HepG2 (cell line): ENCODE data around the gene SOWAHB. TPM values are rescaled to one million over a fixed set of nuclear protein-coding genes. Genes with fewer than 3 reads are reported as not detected.

Experiments
- ATAC-seq: fragments of 200-7000 bp; cut with Tn5 transposase; 3 replicates; pipeline ENCODE4 v1.9.1; 2020; ENCODE audit warnings: mild to moderate bottlenecking, moderate library complexity
- BruUV-seq: library from RNA; stranded (reverse); fragments of 400-500 nt; replicated peaks from 2 replicates; lab custom pipeline; 2021; lab: Mats Ljungman, UMichigan
- CTCF ChIA-PET: fragments of 300-600 bp; formaldehyde crosslinking; extraction: SDS; loops from one replicate; lab custom pipeline; 2021; ENCODE audit warnings: low total read pairs, inconsistent platforms, low intra/inter-chr PET ratio; lab: Yijun Ruan, JAX
- POLR2A ChIA-PET: fragments of 350-600 bp; sonication (Branson Sonifier 250); formaldehyde crosslinking; loops from one replicate; lab custom pipeline; 2020; ENCODE audit warnings: antibody characterized with exemption, inconsistent platforms; lab: Yijun Ruan, JAX
- DNase-seq: peaks from one replicate; pipeline ENCODE4 v3.0.0-alpha.2; 2015; ENCODE audit warnings: low spot score
- FAIRE-seq: peaks from 3 replicates; lab custom pipeline; 2011; peaks lifted over from hg19 to GRCh38; lab: Jason Lieb, UNC
- H2AFZ ChIP-seq: one replicate; pipeline ENCODE4 v1.6.1; 2011; ENCODE audit warnings: low read length, inconsistent platforms
- H3K27ac ChIP-seq: fragments of 300-600 bp; 3 replicates; pipeline ENCODE4 v1.8.0; 2011; ENCODE audit warnings: mixed run types, mild to moderate bottlenecking, mixed read lengths, low read length, inconsistent platforms; ENCODE audit not compliant: insufficient read depth; ENCODE audit errors: extremely low read length
- H3K27me3 ChIP-seq, 2 experiments: fragments of 200-600 bp in 1 of 2; 2 replicates in 1 of 2; 3 replicates in 1 of 2; pipeline versions ENCODE4 v1.6.0 to v1.8.0; 2011; ENCODE audit warnings: low read length in 2 of 2, mild to moderate bottlenecking in 2 of 2, moderate library complexity in 2 of 2, inconsistent platforms in 1 of 2; ENCODE audit not compliant: insufficient read depth in 2 of 2, control insufficient read depth in 1 of 2
- H3K36me3 ChIP-seq, 2 experiments: fragments of 200-600 bp in 1 of 2; replicated peaks in 1 of 2; 2 replicates in 1 of 2; 3 replicates in 1 of 2; pipeline versions ENCODE4 v1.5.1 to v1.8.0; 2011; ENCODE audit warnings: low read length in 2 of 2, inconsistent platforms in 1 of 2; ENCODE audit not compliant: insufficient read depth in 2 of 2, control insufficient read depth in 1 of 2
- H3K4me1 ChIP-seq: 2 replicates; pipeline ENCODE4 v1.5.1; 2012; ENCODE audit warnings: low read length, inconsistent platforms; ENCODE audit not compliant: insufficient read depth
- H3K4me2 ChIP-seq: 2 replicates; pipeline ENCODE4 v1.6.0; 2011; ENCODE audit warnings: low read depth, low read length, inconsistent platforms
- H3K4me3 ChIP-seq, 3 experiments: fragments of 200-600 bp in 1 of 3; sonication (generic), shearing (Covaris generic) in 1 of 3; replicated peaks in 1 of 3; 2 replicates each; pipeline ENCODE4 v1.5.1; 2011 to 2016; ENCODE audit warnings: low read length in 3 of 3, inconsistent platforms in 2 of 3, low read depth in 2 of 3, mild to moderate bottlenecking in 2 of 3, control low read depth in 1 of 3, mixed read lengths in 1 of 3; ENCODE audit not compliant: insufficient read depth in 1 of 3
- H3K79me2 ChIP-seq: one replicate; pipeline ENCODE4 v1.6.1; 2011; ENCODE audit warnings: low read length, inconsistent platforms; ENCODE audit not compliant: insufficient read depth
- H3K9ac ChIP-seq: 2 replicates; pipeline ENCODE4 v1.6.0; 2011; ENCODE audit warnings: mild to moderate bottlenecking, low read depth, low read length, inconsistent platforms; ENCODE audit not compliant: insufficient read depth
- H3K9me3 ChIP-seq: 2 replicates; pipeline ENCODE4 v1.5.1; 2012; ENCODE audit warnings: mild to moderate bottlenecking, low read length
- H4K20me1 ChIP-seq: 2 replicates; pipeline ENCODE4 v1.6.0; 2011; ENCODE audit warnings: inconsistent platforms, mild to moderate bottlenecking, low read length, moderate library complexity; ENCODE audit not compliant: insufficient read depth
- BCL3 ChIP-seq: sonication (generic); formaldehyde crosslinking; IDR thresholded peaks from 2 replicates; pipeline ENCODE4 v1.5.1; 2020; ENCODE audit warnings: mild to moderate bottlenecking, missing genetic modification reagents, moderate library complexity
- DNMT3B ChIP-seq: conservative IDR thresholded peaks from 2 replicates; pipeline ENCODE4 v1.6.1; 2016; ENCODE audit warnings: missing biosample characterization, control low read depth
- DR1 ChIP-seq: sonication (generic); formaldehyde crosslinking; IDR thresholded peaks from 2 replicates; pipeline ENCODE4 v1.8.0; 2021; ENCODE audit warnings: mild to moderate bottlenecking, missing genetic modification reagents, inconsistent platforms
- FOXK1 ChIP-seq: sonication (generic); formaldehyde crosslinking; IDR thresholded peaks from 2 replicates; pipeline ENCODE4 v1.4.0; 2020; ENCODE audit warnings: low read depth, missing genetic modification reagents, borderline replicate concordance
- KDM2A ChIP-seq: sonication (generic); formaldehyde crosslinking; IDR thresholded peaks from 2 replicates; pipeline ENCODE4 v1.4.0; 2020; ENCODE audit warnings: low read depth, missing genetic modification reagents, borderline replicate concordance
- MTF2 ChIP-seq: sonication (generic); formaldehyde crosslinking; IDR thresholded peaks from 2 replicates; pipeline ENCODE4 v1.5.0; 2020; ENCODE audit warnings: missing genetic modification reagents, borderline replicate concordance
- SMAD3 ChIP-seq: sonication (generic); formaldehyde crosslinking; IDR thresholded peaks from 2 replicates; pipeline ENCODE4 v1.4.0; 2020; ENCODE audit warnings: missing genetic modification reagents
- ZFP36L1 ChIP-seq: sonication (generic); formaldehyde crosslinking; IDR thresholded peaks from 2 replicates; pipeline ENCODE4 v1.8.0; 2022; ENCODE audit warnings: mild to moderate bottlenecking, missing genetic modification reagents, moderate library complexity
- ZNF224 ChIP-seq: sonication (generic); formaldehyde crosslinking; IDR thresholded peaks from 2 replicates; pipeline ENCODE4 v1.5.0; 2020; ENCODE audit warnings: mild to moderate bottlenecking, missing genetic modification reagents
- ZNF607 ChIP-seq: sonication (generic); formaldehyde crosslinking; IDR thresholded peaks from 2 replicates; pipeline ENCODE4 v1.5.1; 2020; ENCODE audit warnings: missing genetic modification reagents, mild to moderate bottlenecking, borderline replicate concordance
- ZNF777 ChIP-seq: sonication (generic); formaldehyde crosslinking; IDR thresholded peaks from 2 replicates; pipeline ENCODE4 v1.4.0; 2020; ENCODE audit warnings: missing genetic modification reagents
- WGBS: methylation state at CpG from one replicate; pipeline ENCODE4 v1.1.6; 2017; ENCODE audit warnings: low lambda C conversion rate; 5-methylcytosine and 5-hydroxymethylcytosine counted together
- in situ Hi-C: cut with HindIII; loops from 2 replicates; pipeline ENCODE4 v1.10.0; 2017; ENCODE audit warnings: low pct_unique_long_range_greater_than_20kb; ENCODE audit not compliant: extremely low pct_ligation_motif_present
- intact Hi-C: fragments of 100-400 bp; cut with micrococcal nuclease; formaldehyde crosslinking; loops from one replicate; pipeline ENCODE4 v1.10.0; 2022; ENCODE audit not compliant: unreplicated experiment
- polyA plus RNA-seq, 8 experiments: library from polyadenylated mRNA; depleted of rRNA in 3 of 8; stranded (reverse) in 7 of 8; unstranded in 1 of 8; fragments of >200 nt; fragmentation: Illumina TruSeq in 4 of 8; extraction: Trizol in 4 of 8; gene quantifications; 2 replicates each; pipeline versions ENCODE4 v1.2.1 to v1.2.3, GENCODE V29; 2011 to 2016; ENCODE audit warnings: low read depth in 4 of 8, missing spikeins in 1 of 8, mixed read lengths in 1 of 8; ENCODE audit not compliant: insufficient read depth in 1 of 8
- total RNA-seq, 5 experiments: library from RNA; depleted of rRNA; stranded (reverse); fragments of >200 nt; fragmentation: Illumina TruSeq; extraction: Trizol; gene quantifications; 2 replicates each; pipeline ENCODE4 v1.2.3, GENCODE V29; 2016; ENCODE audit warnings: low read depth in 1 of 5
- TF ChIP-seq, protein P1 (sequence below), 2 experiments: sonication (generic) in 1 of 2; formaldehyde crosslinking in 1 of 2; IDR thresholded peaks; 2 replicates each; pipeline versions ENCODE4 v1.4.0 to v1.6.1; 2018 to 2020; ENCODE audit warnings: missing genetic modification reagents in 2 of 2, borderline replicate concordance in 1 of 2, low read depth in 1 of 2, mild to moderate bottlenecking in 1 of 2, missing biosample characterization in 1 of 2
- TF ChIP-seq, protein P2 (sequence below): sonication (generic); formaldehyde crosslinking; IDR thresholded peaks from 2 replicates; pipeline ENCODE4 v1.4.0; 2020; ENCODE audit warnings: missing genetic modification reagents, mild to moderate bottlenecking, borderline replicate concordance

Gene SOWAHB
- total and polyA plus RNA-seq, 2 of the 13 experiments (the other 11 are each of a cell fraction or from before 2014, with no cell fraction given) = 0.12 to 0.51 TPM

- Histone ChIP-seq H3K4me2 (peak overlapping the region; percentile 91), H2AFZ (no peak overlapping the region), H3K79me2 (no peaks in the 10 kb centered on the region), H3K9ac (no peak overlapping the region), H4K20me1 (no peaks in the 10 kb centered on the region), H3K36me3 (no peaks in the 10 kb centered on the region), H3K4me3 (peak overlapping the region; percentile 51 to 78 (median 64); a peak in 5 of 6 replicates), H3K27ac (no peak overlapping the region), H3K27me3 (peaks cover 1 to 29% of the 10 kb centered on the region in 2 experiments; a peak in 4 of 5 replicates), H3K4me1 (peaks cover 41% of the 10 kb centered on the region), H3K9me3 (0 out of 2 replicates have a peak, but pooled peaks cover under 1% of the 10 kb centered on the region)
- POLR2A ChIA-PET = interaction anchor here (1.2 to 2.6 kb wide), 3 partner anchors 53 to 180 kb away, joined by 3 to 15 read pairs (median 3); partner anchors contain the start of gene SEPTIN11
- CTCF ChIA-PET = no interaction called here
- in situ Hi-C loops = no loop called here
- 4% methylated on average over 19 of the region's 82 CpGs for whole genome bisulfite sequencing
- intact Hi-C loops = loop anchor here (5.0 kb wide), 2 partner anchors 45 to 145 kb away; no protein-coding TSS in a partner anchor
- DNase-seq (no peak), ATAC-seq (peak; percentile 80), FAIRE-seq (no peak)
- BruUV-seq = no TSS peak
- peak; percentile 53; the same call in 1 of the 2 replicates for TF ChIP-seq BCL3 (CRISPR knock-in tag)
- no peak for TF ChIP-seq ZNF224
- no peak for TF ChIP-seq DNMT3B (CRISPR knock-in tag)
- peak; percentile 95 for TF ChIP-seq ZNF777
- TF ChIP-seq ZFP36L1 (CRISPR knock-in tag) = no peak
- peak; percentile 46; the same call in 1 of the 2 replicates for TF ChIP-seq DR1 (CRISPR knock-in tag)
- TF ChIP-seq KDM2A = peak; percentile 18; the same call in 1 of the 2 replicates
- TF ChIP-seq FOXK1 = no peak
- TF ChIP-seq SMAD3 = no peak
- TF ChIP-seq ZNF607 (CRISPR knock-in tag) = no peak
- TF ChIP-seq, protein P1, sequence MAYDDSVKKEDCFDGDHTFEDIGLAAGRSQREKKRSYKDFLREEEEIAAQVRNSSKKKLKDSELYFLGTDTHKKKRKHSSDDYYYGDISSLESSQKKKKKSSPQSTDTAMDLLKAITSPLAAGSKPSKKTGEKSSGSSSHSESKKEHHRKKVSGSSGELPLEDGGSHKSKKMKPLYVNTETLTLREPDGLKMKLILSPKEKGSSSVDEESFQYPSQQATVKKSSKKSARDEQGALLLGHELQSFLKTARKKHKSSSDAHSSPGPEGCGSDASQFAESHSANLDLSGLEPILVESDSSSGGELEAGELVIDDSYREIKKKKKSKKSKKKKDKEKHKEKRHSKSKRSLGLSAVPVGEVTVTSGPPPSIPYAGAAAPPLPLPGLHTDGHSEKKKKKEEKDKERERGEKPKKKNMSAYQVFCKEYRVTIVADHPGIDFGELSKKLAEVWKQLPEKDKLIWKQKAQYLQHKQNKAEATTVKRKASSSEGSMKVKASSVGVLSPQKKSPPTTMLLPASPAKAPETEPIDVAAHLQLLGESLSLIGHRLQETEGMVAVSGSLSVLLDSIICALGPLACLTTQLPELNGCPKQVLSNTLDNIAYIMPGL (CRISPR knock-in tag; IDR thresholded peaks at IDR 0.05; ENCODE audit: borderline replicate concordance in 1 of 2, low read depth in 1 of 2) = 0 out of 4 replicates have a peak, but pooled peaks of 1 of the 2 experiments have one; percentile 22
- TF ChIP-seq MTF2 (CRISPR knock-in tag) = peak; percentile 81; the same call in 1 of the 2 replicates
- TF ChIP-seq, protein P2, sequence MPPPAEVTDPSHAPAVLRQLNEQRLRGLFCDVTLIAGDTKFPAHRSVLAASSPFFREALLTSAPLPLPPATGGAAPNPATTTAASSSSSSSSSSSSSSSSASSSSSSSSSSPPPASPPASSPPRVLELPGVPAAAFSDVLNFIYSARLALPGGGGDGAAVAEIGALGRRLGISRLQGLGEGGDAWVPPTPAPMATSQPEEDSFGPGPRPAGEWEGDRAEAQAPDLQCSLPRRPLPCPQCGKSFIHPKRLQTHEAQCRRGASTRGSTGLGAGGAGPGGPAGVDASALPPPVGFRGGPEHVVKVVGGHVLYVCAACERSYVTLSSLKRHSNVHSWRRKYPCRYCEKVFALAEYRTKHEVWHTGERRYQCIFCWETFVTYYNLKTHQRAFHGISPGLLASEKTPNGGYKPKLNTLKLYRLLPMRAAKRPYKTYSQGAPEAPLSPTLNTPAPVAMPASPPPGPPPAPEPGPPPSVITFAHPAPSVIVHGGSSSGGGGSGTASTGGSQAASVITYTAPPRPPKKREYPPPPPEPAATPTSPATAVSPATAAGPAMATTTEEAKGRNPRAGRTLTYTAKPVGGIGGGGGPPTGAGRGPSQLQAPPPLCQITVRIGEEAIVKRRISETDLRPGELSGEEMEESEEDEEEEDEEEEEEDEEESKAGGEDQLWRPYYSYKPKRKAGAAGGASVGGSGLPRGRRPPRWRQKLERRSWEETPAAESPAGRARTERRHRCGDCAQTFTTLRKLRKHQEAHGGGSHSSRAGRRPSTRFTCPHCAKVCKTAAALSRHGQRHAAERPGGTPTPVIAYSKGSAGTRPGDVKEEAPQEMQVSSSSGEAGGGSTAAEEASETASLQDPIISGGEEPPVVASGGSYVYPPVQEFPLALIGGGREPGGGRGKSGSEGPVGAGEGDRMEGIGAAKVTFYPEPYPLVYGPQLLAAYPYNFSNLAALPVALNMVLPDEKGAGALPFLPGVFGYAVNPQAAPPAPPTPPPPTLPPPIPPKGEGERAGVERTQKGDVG = no peak
Observed at GRCh38 chr4:76896614-76897535, 1.1 kb downstream of the SOWAHB start.
